Gastrocnemius medialis (tissue), 4 donors: ENCODE results near the gene SGCG. TPM values are rescaled to one million over a fixed set of nuclear protein-coding genes. Genes with fewer than 3 reads are reported as not detected.

ENCODE experiments used
- ATAC-seq, 2 donors: fragments of 150-250 bp; one replicate each; pipeline ENCODE4 v1.9.1; 2016
- DNase-seq, 2 donors: peaks; one replicate each; pipeline ENCODE4 v3.0.0-alpha.2; 2019
- H3K27ac ChIP-seq, 4 donors: fragments of 200-600 bp; sonication (generic); 1 replicate in 1 of 4; 2 replicates in 3 of 4; pipeline ENCODE4 v1.5.1; 2016 to 2018; ENCODE audit warnings: mild to moderate bottlenecking in 2 of 4, moderate library complexity in 1 of 4
- H3K27me3 ChIP-seq, 3 donors: fragments of 200-600 bp; sonication (generic) in 2 of 3; 1 replicate in 1 of 3; 2 replicates in 2 of 3; pipeline versions ENCODE4 v1.5.1 to v1.6.0; 2016 to 2019; ENCODE audit warnings: mild to moderate bottlenecking in 1 of 3, moderate library complexity in 1 of 3
- H3K36me3 ChIP-seq, 2 donors: fragments of 200-600 bp; sonication (generic) in 1 of 2; one replicate each; pipeline ENCODE4 v1.5.1; 2017 to 2018
- H3K4me1 ChIP-seq, 2 donors: fragments of 200-600 bp; sonication (generic) in 1 of 2; one replicate each; pipeline ENCODE4 v1.5.1; 2016 to 2017; ENCODE audit warnings: mild to moderate bottlenecking in 2 of 2
- H3K4me3 ChIP-seq, 4 donors: fragments of 200-600 bp; sonication (generic) in 3 of 4; 1 replicate in 1 of 4; 2 replicates in 3 of 4; pipeline ENCODE4 v1.5.1; 2016 to 2019; ENCODE audit warnings: mild to moderate bottlenecking in 2 of 4
- H3K9me3 ChIP-seq, 3 donors: fragments of 200-600 bp; sonication (generic) in 2 of 3; 1 replicate in 1 of 3; 2 replicates in 2 of 3; pipeline ENCODE4 v1.5.1; 2016 to 2019
- POLR2A ChIP-seq, 2 donors: fragments of 450-650 bp; IDR thresholded peaks; one replicate each; pipeline ENCODE4 v1.6.1; 2017; ENCODE audit warnings: antibody characterized with exemption in 2 of 2, mild to moderate bottlenecking in 2 of 2, moderate library complexity in 2 of 2
- in situ Hi-C, 4 donors: fragments of 200-750 bp; cut with MboI; loops; one replicate each; pipeline versions ENCODE4 v1.15.0 to v1.8.0; 2017; ENCODE audit warnings: low sequenced_read_pairs in 4 of 4
- intact Hi-C: fragments of 100-400 bp; cut with DNase I; formaldehyde crosslinking; loops from one replicate; pipeline ENCODE4 v1.15.1; 2023; ENCODE audit warnings: low total_unique reads
- total RNA-seq, 4 donors: library from RNA; depleted of rRNA; stranded (reverse); fragments of >200 nt; gene quantifications; one replicate each; pipeline versions ENCODE4 v1.1.0 to v1.2.3, GENCODE V29; 2016
- TF ChIP-seq, protein P1 (sequence below), 5 experiments: fragments of 450-650 bp in 3 of 5; fragments of 200-600 bp in 2 of 5; sonication (generic) in 2 of 5; IDR thresholded peaks in 4 of 5; conservative IDR thresholded peaks in 1 of 5; 1 replicate in 4 of 5; 2 replicates in 1 of 5; pipeline ENCODE4 v1.5.1; 2016 to 2019; ENCODE audit warnings: antibody characterized with exemption in 5 of 5, mild to moderate bottlenecking in 3 of 5, moderate library complexity in 3 of 5

SGCG gene
- total RNA-seq, 4 donors from 2014 or later = 15.3 to 36.9 (median 21.2) TPM

DNA sequence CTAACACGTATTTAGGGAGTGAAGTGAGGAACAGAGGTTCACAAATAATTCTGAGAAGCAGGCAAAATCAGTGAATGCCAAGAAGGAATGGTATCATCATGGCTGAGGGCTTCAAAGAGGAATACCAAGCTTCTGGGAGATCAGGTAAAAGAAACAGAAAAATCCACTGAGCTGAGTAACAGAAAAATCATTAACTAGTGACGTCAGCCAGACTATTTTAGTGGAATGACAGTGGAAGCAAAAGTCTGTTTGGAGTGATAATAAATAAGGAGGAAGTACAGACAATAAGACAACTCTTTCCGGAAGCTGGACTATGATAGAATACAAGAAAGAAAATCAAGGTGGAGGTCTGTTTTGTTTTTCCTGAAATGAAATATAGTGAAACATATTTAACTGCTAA lies 169.2 kb downstream of the SGCG start:
- in situ Hi-C loops (no loop called here), intact Hi-C loops (no loop called here)
- Histone ChIP-seq H3K27me3 (no peaks in the 10 kb centered on the region), H3K9me3 (no peaks in the 10 kb centered on the region), H3K36me3 (peaks cover 0 to 26% of the 10 kb centered on the region in 2 donors), H3K27ac (peak overlapping the region; percentile 26 to 56 (median 48)), H3K4me1 (peaks cover 20 to 27% of the 10 kb centered on the region in 2 donors), H3K4me3 (no peak overlapping the region)
- DNase-seq (no peak), ATAC-seq (no peak)
- no peak for TF ChIP-seq POLR2A (IDR thresholded peaks at IDR 0.05)
- TF ChIP-seq, protein P1, sequence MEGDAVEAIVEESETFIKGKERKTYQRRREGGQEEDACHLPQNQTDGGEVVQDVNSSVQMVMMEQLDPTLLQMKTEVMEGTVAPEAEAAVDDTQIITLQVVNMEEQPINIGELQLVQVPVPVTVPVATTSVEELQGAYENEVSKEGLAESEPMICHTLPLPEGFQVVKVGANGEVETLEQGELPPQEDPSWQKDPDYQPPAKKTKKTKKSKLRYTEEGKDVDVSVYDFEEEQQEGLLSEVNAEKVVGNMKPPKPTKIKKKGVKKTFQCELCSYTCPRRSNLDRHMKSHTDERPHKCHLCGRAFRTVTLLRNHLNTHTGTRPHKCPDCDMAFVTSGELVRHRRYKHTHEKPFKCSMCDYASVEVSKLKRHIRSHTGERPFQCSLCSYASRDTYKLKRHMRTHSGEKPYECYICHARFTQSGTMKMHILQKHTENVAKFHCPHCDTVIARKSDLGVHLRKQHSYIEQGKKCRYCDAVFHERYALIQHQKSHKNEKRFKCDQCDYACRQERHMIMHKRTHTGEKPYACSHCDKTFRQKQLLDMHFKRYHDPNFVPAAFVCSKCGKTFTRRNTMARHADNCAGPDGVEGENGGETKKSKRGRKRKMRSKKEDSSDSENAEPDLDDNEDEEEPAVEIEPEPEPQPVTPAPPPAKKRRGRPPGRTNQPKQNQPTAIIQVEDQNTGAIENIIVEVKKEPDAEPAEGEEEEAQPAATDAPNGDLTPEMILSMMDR (IDR thresholded peaks at IDR 0.05 in 4 of 5, conservative IDR thresholded peaks at IDR 0.05 in 1 of 5) = no peak

DNA sequence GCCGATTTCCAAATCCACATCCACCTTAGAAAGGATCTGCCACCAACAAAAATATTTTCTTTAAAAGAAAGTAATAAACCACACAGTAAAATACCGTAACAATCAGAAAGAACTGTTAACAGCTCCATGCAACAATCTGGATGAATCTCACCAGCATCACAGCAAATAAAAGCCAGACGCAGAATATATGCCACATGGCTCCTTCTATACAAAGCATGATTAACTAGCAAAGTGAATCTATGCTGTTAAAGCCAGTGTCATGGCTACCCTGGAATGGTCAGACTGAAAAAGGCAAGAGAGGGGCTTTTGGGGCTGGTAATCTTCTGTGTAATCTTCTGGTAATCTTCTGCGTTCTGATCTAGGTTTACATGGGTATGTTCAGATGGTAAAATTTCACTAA lies 171.4 kb downstream of the SGCG start:
- intact Hi-C loops (no loop called here), in situ Hi-C loops (no loop called here)
- H3K27me3 ChIP-seq = no peaks in the 10 kb centered on the region
- DNase-seq (no peak), ATAC-seq (no peak)
- H3K27ac ChIP-seq = no peak overlapping the region
- no peak for TF ChIP-seq POLR2A (IDR thresholded peaks at IDR 0.05)
- TF ChIP-seq, protein P1 (IDR thresholded peaks at IDR 0.05 in 4 of 5, conservative IDR thresholded peaks at IDR 0.05 in 1 of 5) = no peak
- H3K4me3 ChIP-seq = no peak overlapping the region
- peaks cover 0 to 33% of the 10 kb centered on the region in 2 donors for H3K36me3 ChIP-seq
- no peaks in the 10 kb centered on the region for H3K9me3 ChIP-seq
- peaks cover 19 to 26% of the 10 kb centered on the region in 2 donors for H3K4me1 ChIP-seq

DNA sequence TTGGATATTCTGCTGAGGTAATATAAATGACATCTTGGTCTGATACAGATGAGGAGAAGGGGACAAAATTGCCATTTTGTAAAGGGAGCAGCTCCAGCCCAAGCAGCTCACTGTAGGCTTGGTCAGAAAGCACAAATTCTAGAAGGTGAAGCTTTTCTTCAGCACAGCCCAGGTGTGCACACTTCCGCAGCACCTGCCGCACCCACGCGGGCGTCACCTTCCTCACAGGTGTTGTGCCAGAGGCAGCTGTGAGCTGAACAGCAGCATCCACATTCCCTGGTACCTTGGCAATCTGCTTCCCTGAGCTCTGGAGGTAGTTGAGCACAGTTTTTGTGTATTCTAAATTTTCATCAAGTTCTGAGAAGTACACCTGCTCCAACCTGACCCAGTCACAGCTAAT lies 173.7 kb downstream of the SGCG start:
- intact Hi-C loops (no loop called here), in situ Hi-C loops (no loop called here)
- H3K36me3 ChIP-seq = peaks cover 0 to 50% of the 10 kb centered on the region in 2 donors
- no peak for DNase-seq
- H3K4me3 ChIP-seq = no peak overlapping the region
- no peak for ATAC-seq
- no peaks in the 10 kb centered on the region for H3K27me3 ChIP-seq
- H3K4me1 ChIP-seq = peaks cover 2 to 4% of the 10 kb centered on the region in 2 donors
- H3K9me3 ChIP-seq = no peaks in the 10 kb centered on the region
- no peak overlapping the region for H3K27ac ChIP-seq
- TF ChIP-seq, protein P1 (IDR thresholded peaks at IDR 0.05 in 4 of 5, conservative IDR thresholded peaks at IDR 0.05 in 1 of 5) = no peak
- TF ChIP-seq POLR2A (IDR thresholded peaks at IDR 0.05) = no peak

DNA sequence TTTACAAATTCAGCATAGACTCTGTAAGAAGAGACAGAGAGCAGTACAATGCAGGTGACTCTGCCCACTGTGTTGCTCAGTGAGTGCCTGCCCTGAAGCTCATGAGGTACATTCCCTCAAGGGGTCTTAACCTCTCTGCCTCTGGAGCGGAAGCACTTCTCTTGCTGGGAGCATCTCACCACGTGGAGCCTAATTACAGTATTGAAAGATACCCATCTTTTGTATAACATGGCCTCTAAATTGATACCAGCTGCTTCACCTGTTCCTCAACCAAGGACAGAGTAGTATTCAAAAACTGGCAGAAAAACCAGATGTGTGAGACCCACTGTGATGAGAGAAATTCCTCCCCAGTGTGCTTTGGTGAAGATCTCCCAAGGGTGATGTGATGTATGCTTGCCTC lies 175.6 kb downstream of the SGCG start:
- no peak for ATAC-seq
- Histone ChIP-seq H3K4me3 (no peak overlapping the region), H3K36me3 (peaks cover 0 to 50% of the 10 kb centered on the region in 2 donors), H3K27me3 (no peaks in the 10 kb centered on the region), H3K27ac (no peak overlapping the region), H3K4me1 (peaks cover 4 to 7% of the 10 kb centered on the region in 2 donors), H3K9me3 (no peaks in the 10 kb centered on the region)
- in situ Hi-C loops (no loop called here), intact Hi-C loops (no loop called here)
- no peak for DNase-seq
- no peak for TF ChIP-seq POLR2A (IDR thresholded peaks at IDR 0.05)
- TF ChIP-seq, protein P1 (IDR thresholded peaks at IDR 0.05 in 4 of 5, conservative IDR thresholded peaks at IDR 0.05 in 1 of 5) = no peak

DNA sequence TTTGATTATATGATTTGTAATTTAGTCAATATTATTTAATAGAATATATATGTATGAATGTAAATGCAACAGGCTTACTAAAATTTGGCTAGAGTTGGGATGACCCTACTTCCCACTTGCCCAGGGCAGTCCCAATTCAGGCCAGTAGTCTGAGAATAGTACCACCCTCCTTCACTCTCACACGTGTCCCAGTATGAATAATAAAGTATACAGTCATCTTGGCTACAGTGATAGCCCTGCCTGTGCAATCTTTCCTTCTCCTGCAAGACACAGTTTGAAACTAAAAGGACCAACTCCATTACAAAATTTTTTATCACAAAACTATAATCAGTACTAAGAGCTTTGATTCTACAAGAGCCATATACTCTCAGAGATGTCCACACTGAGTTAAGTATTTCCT lies 176.6 kb downstream of the SGCG start:
- ATAC-seq (peak in 1 of 2 donors; percentile 58), DNase-seq (no peak)
- Histone ChIP-seq H3K36me3 (peaks cover 0 to 50% of the 10 kb centered on the region in 2 donors), H3K4me1 (peaks cover 4 to 7% of the 10 kb centered on the region in 2 donors), H3K27ac (no peak overlapping the region), H3K9me3 (no peaks in the 10 kb centered on the region), H3K27me3 (no peaks in the 10 kb centered on the region), H3K4me3 (no peak overlapping the region)
- TF ChIP-seq, protein P1 (IDR thresholded peaks at IDR 0.05 in 4 of 5, conservative IDR thresholded peaks at IDR 0.05 in 1 of 5) = peak in 1 of 5 experiments; percentile 13
- TF ChIP-seq POLR2A (IDR thresholded peaks at IDR 0.05) = no peak
- in situ Hi-C loops (no loop called here), intact Hi-C loops (no loop called here)
